Measurements from ENCODE around the gene LIPC. TPM values are rescaled to one million over a fixed set of nuclear protein-coding genes. Genes with fewer than 3 reads are reported as not detected.

Gene LIPC
- polyA plus RNA-seq, 3 donors, result 0.37 TPM; not detected in 2

DNA sequence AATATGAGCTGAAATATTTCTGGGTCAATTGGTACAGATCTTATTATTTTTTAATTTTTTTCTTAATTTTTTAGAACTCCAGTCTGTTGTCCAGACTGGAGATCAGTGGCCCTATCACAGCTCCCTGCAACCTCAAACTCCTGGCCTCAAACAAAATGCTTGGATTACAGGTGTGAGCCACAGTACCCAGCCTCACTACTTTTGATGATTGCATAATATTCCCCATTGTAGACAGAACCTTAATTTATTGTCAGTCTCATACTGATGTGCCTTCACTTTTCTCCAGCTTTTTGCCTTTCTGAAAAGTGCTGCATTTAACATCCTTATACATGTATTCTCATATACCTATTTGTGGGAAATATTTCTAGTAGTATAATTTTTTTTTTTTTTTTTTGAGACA, 144.9 kb downstream of the LIPC start:
- H3K4me3 ChIP-seq (replicated peaks in 1 of 3; ENCODE audit: low read depth in 2 of 3, low read length in 3 of 3), result no peak overlapping the region
- Mint-ChIP-seq H3K4me3 (no peak overlapping the region), H3K27me3 (ENCODE audit: low read depth in 3 of 3) (peaks cover 2 to 5% (median 3%) of the 10 kb centered on the region in 3 donors), H3K27ac (no peak overlapping the region), H3K36me3 (no peaks in the 10 kb centered on the region), H3K4me1 (peaks cover 9% of the 10 kb centered on the region), H3K9me3 (peaks cover 0 to 2% (median 0%) of the 10 kb centered on the region in 7 donors)
- no peaks in the 10 kb centered on the region for H3K27me3 ChIP-seq (ENCODE audit: control insufficient read depth in 2 of 2, insufficient read depth in 2 of 2, low read length in 2 of 2)
- H3K9ac ChIP-seq (ENCODE audit: insufficient read depth, low read length, poor library complexity, severe bottlenecking), result no peak overlapping the region
- peaks cover 7 to 10% of the 10 kb centered on the region in 2 donors for H3K4me1 ChIP-seq (ENCODE audit: control insufficient read depth in 1 of 2, insufficient read depth in 2 of 2, low read length in 2 of 2)
- DNase-seq, result no peak
- no peaks in the 10 kb centered on the region for H3K79me2 ChIP-seq (ENCODE audit: insufficient read depth, low read length)
- H3K9me3 ChIP-seq (replicated peaks in 1 of 2; ENCODE audit: control insufficient read depth in 1 of 2, insufficient read depth in 1 of 2, low read length in 2 of 2), result no peaks in the 10 kb centered on the region
- intact Hi-C loops (cut with micrococcal nuclease), result no loop called here
- H3K36me3 ChIP-seq (replicated peaks in 1 of 2; ENCODE audit: control insufficient read depth in 1 of 2, insufficient read depth in 2 of 2, low read length in 2 of 2), result no peaks in the 10 kb centered on the region
- no peak for TF ChIP-seq CTCF (IDR thresholded peaks at IDR 0.05)
- no peaks in the 10 kb centered on the region for H4K20me1 ChIP-seq (ENCODE audit: insufficient read depth, low read length)
- H2AFZ ChIP-seq (ENCODE audit: insufficient read depth, low read depth, low read length, poor library complexity, severe bottlenecking), result no peak overlapping the region
- no peak overlapping the region for H3K27ac ChIP-seq (ENCODE audit: low read depth in 1 of 2, low read length in 2 of 2)
- no peak overlapping the region for H3K4me2 ChIP-seq (replicated peaks; ENCODE audit: extremely low read depth, low read length, poor library complexity, severe bottlenecking)

GRCh38 chr15:58582160-58582559, 150.4 kb downstream of the LIPC start:
- H3K9me3 Mint-ChIP-seq, result peaks cover 0 to 3% (median 1%) of the 10 kb centered on the region in 7 donors
- H3K4me3 ChIP-seq (replicated peaks in 1 of 3; ENCODE audit: low read depth in 2 of 3, low read length in 3 of 3), result no peak overlapping the region
- no peak overlapping the region for H3K4me2 ChIP-seq (replicated peaks; ENCODE audit: extremely low read depth, low read length, poor library complexity, severe bottlenecking)
- TF ChIP-seq CTCF (IDR thresholded peaks at IDR 0.05), result no peak
- peak; percentile 17 to 46 (median 35) for DNase-seq
- peaks cover 0 to 9% (median 2%) of the 10 kb centered on the region in 3 donors for H3K27me3 Mint-ChIP-seq (ENCODE audit: low read depth in 3 of 3)
- no peaks in the 10 kb centered on the region for H3K36me3 Mint-ChIP-seq
- H3K4me1 ChIP-seq (ENCODE audit: control insufficient read depth in 1 of 2, insufficient read depth in 2 of 2, low read length in 2 of 2), result peaks cover 25 to 28% of the 10 kb centered on the region in 2 donors
- peaks cover 31% of the 10 kb centered on the region for H3K4me1 Mint-ChIP-seq
- WGBS (ENCODE audit: insufficient coverage), result 13% methylated on average over 3 of the region's 3 CpGs
- H3K27ac Mint-ChIP-seq, result peak overlapping the region in 3 of 7 donors; percentile 5 to 33 (median 22)
- no peaks in the 10 kb centered on the region for H3K36me3 ChIP-seq (replicated peaks in 1 of 2; ENCODE audit: control insufficient read depth in 1 of 2, insufficient read depth in 2 of 2, low read length in 2 of 2)
- peak overlapping the region in 1 of 2 donors; percentile 73 for H3K4me3 Mint-ChIP-seq
- H3K27me3 ChIP-seq (ENCODE audit: control insufficient read depth in 2 of 2, insufficient read depth in 2 of 2, low read length in 2 of 2), result no peaks in the 10 kb centered on the region
- intact Hi-C loops (cut with micrococcal nuclease), result no loop called here
- H2AFZ ChIP-seq (ENCODE audit: insufficient read depth, low read depth, low read length, poor library complexity, severe bottlenecking), result no peak overlapping the region
- no peaks in the 10 kb centered on the region for H4K20me1 ChIP-seq (ENCODE audit: insufficient read depth, low read length)
- H3K9me3 ChIP-seq (replicated peaks in 1 of 2; ENCODE audit: control insufficient read depth in 1 of 2, insufficient read depth in 1 of 2, low read length in 2 of 2), result no peaks in the 10 kb centered on the region
- H3K27ac ChIP-seq (ENCODE audit: low read depth in 1 of 2, low read length in 2 of 2), result peak overlapping the region; percentile 24 to 38
- no peak overlapping the region for H3K9ac ChIP-seq (ENCODE audit: insufficient read depth, low read length, poor library complexity, severe bottlenecking)
- no peaks in the 10 kb centered on the region for H3K79me2 ChIP-seq (ENCODE audit: insufficient read depth, low read length)

Data from CD14-positive monocyte (primary cell).